Karpas-422 (cell line): ENCODE measurements around the gene SAMMSON. TPM values are rescaled to one million over a fixed set of nuclear protein-coding genes. Genes with fewer than 3 reads are reported as not detected.

Experiments
- DNase-seq: peaks from one replicate; pipeline ENCODE4 v3.0.0-alpha.2; 2015
- H2AFZ ChIP-seq: fragments of 200-600 bp; sonication (generic); 2 replicates; pipeline ENCODE4 v1.6.1; 2014; ENCODE audit warnings: antibody characterized with exemption, low read length, mixed read lengths
- H3K27ac ChIP-seq: fragments of 200-600 bp; sonication (generic); 2 replicates; pipeline ENCODE4 v1.5.1; 2014; ENCODE audit warnings: mild to moderate bottlenecking, low read length, moderate library complexity
- H3K27me3 ChIP-seq: fragments of 200-600 bp; sonication (generic); 2 replicates; pipeline ENCODE4 v1.6.1; 2014; ENCODE audit warnings: low read length, mixed read lengths
- H3K36me3 ChIP-seq: fragments of 200-600 bp; sonication (generic); 2 replicates; pipeline ENCODE4 v1.6.1; 2014; ENCODE audit warnings: low read length, mixed read lengths; ENCODE audit not compliant: insufficient read depth
- H3K4me1 ChIP-seq: fragments of 200-600 bp; sonication (generic); 2 replicates; pipeline ENCODE4 v1.6.1; 2014; ENCODE audit warnings: mild to moderate bottlenecking, low read length, mixed read lengths
- H3K4me2 ChIP-seq: fragments of 200-600 bp; sonication (generic); 2 replicates; pipeline ENCODE4 v1.6.1; 2014; ENCODE audit warnings: low read length, low read depth, mild to moderate bottlenecking; ENCODE audit not compliant: poor library complexity, severe bottlenecking
- H3K4me3 ChIP-seq: fragments of 200-600 bp; sonication (generic); 2 replicates; pipeline ENCODE4 v1.5.1; 2014; ENCODE audit warnings: mild to moderate bottlenecking, antibody characterized with exemption, low read length, mixed read lengths
- H3K79me2 ChIP-seq: fragments of 200-600 bp; sonication (generic); 2 replicates; pipeline ENCODE4 v1.6.1; 2014; ENCODE audit warnings: mild to moderate bottlenecking, low read length, mixed read lengths
- H3K9ac ChIP-seq: fragments of 200-600 bp; sonication (generic); 2 replicates; pipeline ENCODE4 v1.6.0; 2014; ENCODE audit warnings: low read length
- H3K9me2 ChIP-seq: fragments of 200-600 bp; sonication (generic), shearing (Covaris generic); replicated peaks from 2 replicates; pipeline ENCODE4 v1.6.0; 2014; ENCODE audit warnings: mild to moderate bottlenecking, low read length, moderate library complexity; ENCODE audit not compliant: insufficient read depth
- H3K9me3 ChIP-seq: fragments of 300-700, 200-600 bp; sonication (generic); 2 replicates; pipeline ENCODE4 v1.6.1; 2014; ENCODE audit warnings: low read length, mixed read lengths
- H4K20me1 ChIP-seq: fragments of 200-600 bp; sonication (generic); 2 replicates; pipeline ENCODE4 v1.6.1; 2014; ENCODE audit warnings: mild to moderate bottlenecking, antibody characterized with exemption, low read length, low read depth; ENCODE audit not compliant: insufficient read depth
- total RNA-seq: library from RNA; depleted of rRNA; stranded (reverse); fragments of >200 nt; shearing (Covaris generic); gene quantifications from 2 replicates; pipeline ENCODE4 v1.2.3, GENCODE V29; 2014; ENCODE audit warnings: low replicate concordance; rRNA removed

SAMMSON gene
- 0.18 TPM in 1 of 2 replicates, not detected in the other for total RNA-seq

DNA sequence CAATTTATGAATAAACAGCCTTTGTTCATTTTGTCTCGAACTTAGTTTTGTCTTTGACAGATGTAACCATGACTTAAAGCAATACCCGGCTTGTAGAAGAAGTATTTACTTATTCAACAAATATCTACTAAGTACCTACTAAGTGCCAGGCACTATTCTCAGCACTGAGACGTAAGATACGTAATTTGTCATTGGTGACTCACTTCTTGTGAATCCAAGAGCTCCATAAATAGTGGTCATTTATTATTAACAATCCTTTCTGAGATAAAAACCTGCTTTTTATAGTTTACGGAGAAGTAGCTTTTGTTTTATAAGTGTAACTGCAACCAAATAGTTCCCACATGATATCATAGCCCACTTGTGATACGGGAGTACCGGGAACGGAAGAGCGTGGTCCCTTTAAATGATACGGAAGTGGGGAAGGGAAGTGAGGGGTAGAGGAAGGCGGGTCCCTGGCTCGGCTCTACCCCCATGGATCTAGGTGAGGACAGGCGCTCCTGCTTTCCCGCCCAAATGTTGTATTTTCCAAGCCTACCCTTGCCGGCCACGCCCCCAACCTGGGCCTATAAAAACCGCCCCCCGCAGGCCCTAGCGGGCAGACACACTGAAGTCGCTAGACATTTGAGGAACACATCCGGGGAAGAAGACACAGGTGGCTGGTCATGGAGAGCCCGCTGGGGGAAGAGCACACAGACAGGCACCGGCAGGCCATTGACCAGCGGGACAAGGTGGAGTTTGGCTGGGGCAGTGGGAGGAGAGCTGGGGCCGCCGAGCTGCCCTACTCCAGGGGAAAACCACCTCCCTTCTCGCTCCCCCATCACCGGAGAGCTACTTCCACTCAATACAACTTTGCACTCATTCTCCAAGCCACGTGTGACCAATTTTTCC, at the start of gene SAMMSON:
Gene SAMMSON, plus strand, starts transcription at position 594 of the 888 bp plus-strand sequence.
- Histone ChIP-seq H3K79me2 (no peaks in the 10 kb centered on the region), H3K4me2 (no peak within 1 kb of the TSS), H3K27me3 (no peaks in the 10 kb centered on the region), H3K4me3 (no peak within 1 kb of the TSS), H3K27ac (no peak within 1 kb of the TSS), H2AFZ (no peak within 1 kb of the TSS), H3K9me3 (no peaks in the 10 kb centered on the region), H3K36me3 (no peaks in the 10 kb centered on the region), H3K9me2 (no peaks in the 10 kb centered on the region), H3K9ac (no peak within 1 kb of the TSS), H3K4me1 (no peaks in the 10 kb centered on the region), H4K20me1 (no peaks in the 10 kb centered on the region)
- no peak for DNase-seq

- Histone ChIP-seq H2AFZ (no peak overlapping the region), H3K4me2 (no peak overlapping the region), H3K27ac (no peak overlapping the region), H3K9me2 (no peaks in the 10 kb centered on the region), H4K20me1 (no peaks in the 10 kb centered on the region), H3K9me3 (no peaks in the 10 kb centered on the region), H3K9ac (no peak overlapping the region), H3K4me1 (no peaks in the 10 kb centered on the region), H3K27me3 (no peaks in the 10 kb centered on the region), H3K4me3 (no peak overlapping the region), H3K36me3 (no peaks in the 10 kb centered on the region), H3K79me2 (no peaks in the 10 kb centered on the region)
- DNase-seq = no peak
Measured at GRCh38 chr3:69951616-69952015, 47.9 kb upstream of the SAMMSON start.

DNA sequence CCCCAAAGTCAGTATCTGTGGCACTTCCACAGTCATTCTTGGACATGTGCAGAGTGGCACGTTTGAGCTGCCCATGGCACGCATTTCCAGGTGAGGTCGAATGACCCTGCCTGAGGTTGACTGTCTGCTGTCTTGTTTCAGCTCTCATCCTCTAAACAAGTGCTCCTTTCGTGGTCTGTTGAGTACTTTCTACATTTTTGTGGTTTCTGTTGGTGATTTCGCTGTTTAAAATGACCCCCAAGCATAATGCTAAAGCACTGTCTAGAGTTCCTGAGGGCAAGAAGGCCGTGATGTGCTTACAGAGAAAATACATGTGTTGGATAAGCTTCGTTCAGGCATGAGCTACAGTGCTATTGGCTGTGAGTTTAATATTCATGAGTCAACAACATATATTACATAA, 40.0 kb upstream of the SAMMSON start:
- H3K9me2 ChIP-seq = no peaks in the 10 kb centered on the region

DNA sequence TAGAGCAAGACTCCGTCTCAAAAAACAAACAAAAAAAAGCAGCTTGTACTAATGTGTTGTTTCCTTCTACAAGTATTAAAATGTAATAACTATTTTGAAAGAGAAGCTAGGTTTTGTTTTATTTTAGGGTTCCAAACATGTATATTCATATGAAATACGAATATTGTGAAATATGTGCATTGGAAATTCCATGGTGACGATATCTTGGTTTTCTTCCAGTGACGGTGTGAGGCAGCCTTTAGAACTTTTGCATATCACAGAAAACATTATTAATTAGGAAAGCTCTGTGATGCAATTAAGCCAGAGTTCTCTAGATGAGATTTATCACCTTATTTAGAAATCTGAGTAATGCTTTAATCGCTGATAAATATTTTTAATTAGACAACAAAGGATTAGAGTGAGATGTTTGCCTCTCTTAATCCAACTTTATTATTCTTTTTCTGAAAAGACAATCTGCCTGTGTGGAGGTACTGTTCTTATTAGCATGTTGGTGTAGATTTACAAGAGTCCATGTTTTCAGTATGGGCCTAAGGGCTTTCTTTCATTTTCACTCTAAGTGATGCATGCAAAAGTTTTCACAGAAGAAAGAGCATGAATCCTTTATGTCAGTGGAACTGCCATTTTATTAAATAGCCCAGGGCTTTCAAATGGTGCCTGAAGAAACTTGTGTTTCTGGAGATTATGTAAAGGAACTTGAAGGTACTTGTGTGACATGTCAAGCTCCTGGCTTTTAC, 37.7 kb upstream of the SAMMSON start:
- H3K36me3 ChIP-seq = no peaks in the 10 kb centered on the region
- no peaks in the 10 kb centered on the region for H3K27me3 ChIP-seq
- no peaks in the 10 kb centered on the region for H3K4me1 ChIP-seq
- H3K27ac ChIP-seq = no peak overlapping the region
- H4K20me1 ChIP-seq = no peaks in the 10 kb centered on the region
- no peak overlapping the region for H3K4me2 ChIP-seq
- H3K9me2 ChIP-seq = no peaks in the 10 kb centered on the region
- H3K9ac ChIP-seq = no peak overlapping the region
- DNase-seq = no peak
- H3K79me2 ChIP-seq = no peaks in the 10 kb centered on the region
- H3K9me3 ChIP-seq = no peaks in the 10 kb centered on the region
- H2AFZ ChIP-seq = no peak overlapping the region
- no peak overlapping the region for H3K4me3 ChIP-seq

More for the DNA sequence above, 40.0 kb upstream of the SAMMSON start:
- Histone ChIP-seq H3K4me1 (no peaks in the 10 kb centered on the region), H2AFZ (no peak overlapping the region), H3K27ac (no peak overlapping the region), H3K4me3 (no peak overlapping the region), H4K20me1 (no peaks in the 10 kb centered on the region), H3K79me2 (no peaks in the 10 kb centered on the region), H3K9ac (no peak overlapping the region), H3K27me3 (no peaks in the 10 kb centered on the region), H3K4me2 (no peak overlapping the region), H3K9me3 (no peaks in the 10 kb centered on the region), H3K36me3 (no peaks in the 10 kb centered on the region)
- DNase-seq = no peak

DNA sequence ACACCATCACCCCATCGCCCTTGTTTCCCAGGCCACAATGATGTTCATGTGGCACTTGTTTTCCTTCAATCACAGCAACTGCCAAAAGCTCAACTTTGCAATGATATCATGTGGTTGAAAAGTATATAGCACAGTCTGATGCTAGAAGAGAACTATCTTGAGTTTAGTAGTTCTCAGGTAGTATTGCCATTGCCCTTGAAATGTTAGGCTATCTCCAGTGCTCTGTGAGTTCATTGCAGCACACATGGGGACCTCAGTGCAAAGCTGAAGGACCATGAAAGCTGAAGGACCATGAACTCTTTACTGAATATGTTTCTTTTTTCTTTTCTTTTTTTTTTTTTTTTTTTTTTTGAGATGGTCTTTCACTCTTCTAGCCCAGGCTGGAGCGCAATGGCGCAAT, 35.9 kb upstream of the SAMMSON start:
- Histone ChIP-seq H2AFZ (no peak overlapping the region), H3K4me2 (no peak overlapping the region), H3K79me2 (no peaks in the 10 kb centered on the region), H3K9ac (no peak overlapping the region), H3K9me3 (no peaks in the 10 kb centered on the region), H3K27ac (no peak overlapping the region), H3K4me3 (no peak overlapping the region), H3K36me3 (no peaks in the 10 kb centered on the region), H3K27me3 (no peaks in the 10 kb centered on the region), H4K20me1 (no peaks in the 10 kb centered on the region), H3K9me2 (no peaks in the 10 kb centered on the region), H3K4me1 (no peaks in the 10 kb centered on the region)
- no peak for DNase-seq

DNA sequence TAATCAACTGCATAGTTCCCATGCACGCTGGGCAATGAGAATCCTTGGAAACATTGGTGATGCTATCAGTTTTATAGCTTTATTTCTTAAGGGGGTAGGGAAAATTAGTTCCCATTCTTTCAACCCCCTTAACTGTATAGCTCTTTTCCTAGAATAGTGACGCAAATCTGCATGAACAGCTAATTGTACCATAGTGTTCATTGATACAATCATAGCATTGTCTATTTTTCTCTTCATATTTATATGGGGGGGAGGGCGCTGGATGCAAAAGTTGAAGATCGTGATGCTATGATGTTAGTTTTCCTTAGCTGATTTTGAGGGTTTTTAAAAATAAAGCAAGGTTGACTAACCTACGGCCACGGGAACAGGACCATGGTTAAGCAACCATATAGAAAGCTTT, 32.4 kb upstream of the SAMMSON start:
- Histone ChIP-seq H3K9ac (no peak overlapping the region), H3K27ac (no peak overlapping the region), H3K9me3 (no peaks in the 10 kb centered on the region), H3K27me3 (no peaks in the 10 kb centered on the region), H3K36me3 (no peaks in the 10 kb centered on the region), H3K9me2 (no peaks in the 10 kb centered on the region), H4K20me1 (no peaks in the 10 kb centered on the region), H2AFZ (no peak overlapping the region), H3K79me2 (no peaks in the 10 kb centered on the region), H3K4me1 (no peaks in the 10 kb centered on the region), H3K4me3 (no peak overlapping the region), H3K4me2 (no peak overlapping the region)
- DNase-seq = no peak

DNA sequence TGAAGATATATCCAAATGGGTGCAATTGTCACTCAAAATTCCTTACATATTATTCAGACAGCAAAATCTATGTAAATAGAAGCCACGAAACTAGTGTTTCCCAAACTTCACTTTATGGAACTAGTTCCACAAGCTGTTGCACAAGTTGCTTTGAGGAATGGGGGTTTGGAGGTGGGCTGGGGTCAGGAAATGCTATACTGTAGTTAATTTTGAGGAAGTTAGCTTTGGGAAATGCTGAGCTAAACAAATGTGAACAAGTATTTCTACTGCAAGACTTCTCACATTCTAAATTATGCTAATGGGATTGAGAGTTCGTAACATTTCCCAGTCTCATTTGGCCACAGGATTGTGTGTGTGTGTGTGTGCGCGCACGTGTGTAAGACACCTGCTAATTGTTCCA, 28.7 kb upstream of the SAMMSON start:
- Histone ChIP-seq H3K9me2 (no peaks in the 10 kb centered on the region), H3K79me2 (no peaks in the 10 kb centered on the region), H3K27ac (no peak overlapping the region), H3K36me3 (no peaks in the 10 kb centered on the region), H3K4me1 (no peaks in the 10 kb centered on the region), H3K27me3 (no peaks in the 10 kb centered on the region), H4K20me1 (no peaks in the 10 kb centered on the region), H2AFZ (no peak overlapping the region), H3K4me2 (no peak overlapping the region), H3K9me3 (no peaks in the 10 kb centered on the region), H3K4me3 (no peak overlapping the region), H3K9ac (no peak overlapping the region)
- no peak for DNase-seq

DNA sequence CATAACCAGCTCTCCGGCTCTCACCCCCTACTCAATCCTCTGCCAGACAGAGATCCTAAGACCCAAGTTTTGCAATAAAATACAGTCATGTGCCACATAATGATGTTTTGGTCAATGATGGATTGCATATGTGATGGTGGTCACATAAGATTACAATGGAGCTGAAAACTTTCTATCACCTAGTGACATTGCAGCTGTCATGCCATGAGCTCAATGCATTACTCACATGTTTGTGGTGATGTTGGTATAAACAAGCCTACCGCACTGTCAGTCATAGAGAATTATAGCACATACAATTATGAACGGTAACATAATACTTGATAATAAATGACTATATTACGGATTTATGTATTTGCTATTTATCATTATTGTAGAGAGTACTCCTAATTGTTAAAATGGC, 26.9 kb upstream of the SAMMSON start:
- Histone ChIP-seq H3K9me3 (no peaks in the 10 kb centered on the region), H4K20me1 (no peaks in the 10 kb centered on the region), H3K36me3 (no peaks in the 10 kb centered on the region), H3K27ac (no peak overlapping the region), H3K27me3 (no peaks in the 10 kb centered on the region), H3K9me2 (no peaks in the 10 kb centered on the region), H3K79me2 (no peaks in the 10 kb centered on the region), H3K4me2 (no peak overlapping the region), H3K4me1 (no peaks in the 10 kb centered on the region), H2AFZ (no peak overlapping the region), H3K9ac (no peak overlapping the region), H3K4me3 (no peak overlapping the region)
- no peak for DNase-seq
